GM19328 (cell line): Measurements from ENCODE around the gene ERFE.
"Not testable (repeated sequence)": the region's sequence is repeated elsewhere in the genome, so short reads cannot be mapped to it uniquely, and the experiment has no call there.

Source experiments
- ATAC-seq: cut with Tn5 transposase; IDR thresholded peaks from one replicate; pipeline ENCODE4 v1.9.1; 2021; ENCODE audit warnings: mild to moderate bottlenecking, moderate library complexity; ENCODE audit not compliant: unreplicated experiment

ERFE gene

GRCh38 chr2:238158509-238159070 lies at the start of gene ERFE:
TSS of gene ERFE (plus strand) at chr2:238158970. CDS start at chr2:238159008, 38 bp downstream.
- ATAC-seq: no peak

- no peak for ATAC-seq
Observed at GRCh38 chr2:238113611-238114010, 45.2 kb upstream of the ERFE start.

DNA sequence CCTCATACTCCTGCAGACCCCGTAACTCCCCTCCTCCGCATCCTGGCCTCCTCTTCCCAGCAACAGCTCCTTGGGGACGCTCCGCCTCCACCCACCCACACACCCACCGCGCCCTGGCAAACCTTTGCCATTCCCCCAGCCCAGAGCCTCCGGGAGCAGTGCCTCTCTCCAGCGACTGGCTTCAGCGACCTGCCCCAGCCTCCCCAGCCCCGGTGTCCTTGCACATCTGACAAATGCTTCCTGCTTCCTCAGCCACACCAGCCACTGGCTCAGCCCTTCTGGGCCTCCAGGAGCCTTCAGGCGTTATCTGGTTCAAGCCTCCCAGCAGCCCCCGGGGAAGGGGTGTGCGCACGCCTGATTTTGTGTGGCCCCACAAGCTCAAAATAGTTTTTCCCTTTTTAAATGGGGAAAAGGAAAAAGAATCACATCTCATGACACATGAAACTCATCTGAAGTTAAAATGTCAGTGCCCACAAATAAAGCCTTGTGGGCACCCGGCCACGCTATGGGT lies 44.4 kb upstream of the ERFE start:
- ATAC-seq: no peak

DNA sequence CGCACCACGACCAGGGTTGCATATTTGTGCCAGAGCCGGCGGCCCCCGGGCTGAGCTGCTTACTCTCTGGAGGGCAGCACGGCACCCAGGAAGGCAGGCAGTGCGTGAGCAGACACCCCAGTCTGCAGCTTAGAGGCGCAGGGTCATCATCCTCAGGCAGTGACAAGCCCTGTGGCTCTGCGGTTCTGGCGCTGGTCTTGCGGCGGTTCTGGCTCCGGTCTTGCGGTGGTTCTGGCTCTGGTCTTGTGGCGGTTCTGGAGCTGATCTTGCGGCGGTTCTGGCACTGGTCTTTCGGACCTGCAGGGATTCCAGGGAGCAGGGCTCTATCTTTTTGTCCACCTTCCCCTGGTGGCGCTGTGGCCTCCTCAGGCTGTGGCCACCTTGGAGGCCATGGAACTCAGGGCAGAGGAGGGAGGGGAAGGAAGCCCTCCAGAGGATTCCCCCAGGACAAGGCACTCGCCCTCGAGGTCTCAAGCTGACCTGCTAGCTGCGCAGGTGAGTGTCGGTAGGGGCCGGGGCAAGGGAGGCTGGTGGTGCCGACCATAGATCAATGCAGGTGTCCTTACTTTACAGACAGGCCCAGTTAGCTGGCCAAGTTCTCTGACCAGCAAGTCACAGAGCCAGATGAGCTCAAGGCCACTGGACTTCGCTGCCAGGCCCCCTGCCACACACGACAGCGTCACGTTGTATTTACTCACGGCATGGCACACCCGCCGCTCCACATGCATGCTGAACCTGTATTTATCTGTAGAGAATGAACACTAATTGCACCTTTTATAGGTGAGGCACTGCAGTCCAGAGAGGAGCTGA lies 43.7 kb upstream of the ERFE start:
- no peak for ATAC-seq

DNA sequence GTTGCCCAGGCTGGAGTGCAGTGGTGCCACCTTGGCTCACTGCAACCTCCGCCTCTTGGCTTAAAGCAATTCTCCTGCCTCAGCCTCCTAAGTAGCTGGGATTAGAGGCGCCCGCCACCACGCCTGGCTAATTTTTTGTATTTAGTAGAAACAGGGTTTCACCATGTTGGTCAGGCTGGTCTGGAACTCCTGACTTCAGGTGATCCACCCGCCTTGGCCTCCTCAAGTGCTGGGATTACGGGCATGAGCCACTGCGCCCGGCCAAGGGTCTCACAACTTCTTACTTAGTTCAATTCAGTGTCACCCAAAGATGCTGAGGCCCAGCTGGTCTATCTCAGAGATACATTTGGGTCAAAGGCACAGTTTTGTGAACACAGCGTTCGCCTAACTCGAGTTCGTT lies 43.1 kb upstream of the ERFE start:
- not testable (repeated sequence) for ATAC-seq

- no peak for ATAC-seq
Observed at GRCh38 chr2:238116298-238117198, 42.2 kb upstream of the ERFE start.

DNA sequence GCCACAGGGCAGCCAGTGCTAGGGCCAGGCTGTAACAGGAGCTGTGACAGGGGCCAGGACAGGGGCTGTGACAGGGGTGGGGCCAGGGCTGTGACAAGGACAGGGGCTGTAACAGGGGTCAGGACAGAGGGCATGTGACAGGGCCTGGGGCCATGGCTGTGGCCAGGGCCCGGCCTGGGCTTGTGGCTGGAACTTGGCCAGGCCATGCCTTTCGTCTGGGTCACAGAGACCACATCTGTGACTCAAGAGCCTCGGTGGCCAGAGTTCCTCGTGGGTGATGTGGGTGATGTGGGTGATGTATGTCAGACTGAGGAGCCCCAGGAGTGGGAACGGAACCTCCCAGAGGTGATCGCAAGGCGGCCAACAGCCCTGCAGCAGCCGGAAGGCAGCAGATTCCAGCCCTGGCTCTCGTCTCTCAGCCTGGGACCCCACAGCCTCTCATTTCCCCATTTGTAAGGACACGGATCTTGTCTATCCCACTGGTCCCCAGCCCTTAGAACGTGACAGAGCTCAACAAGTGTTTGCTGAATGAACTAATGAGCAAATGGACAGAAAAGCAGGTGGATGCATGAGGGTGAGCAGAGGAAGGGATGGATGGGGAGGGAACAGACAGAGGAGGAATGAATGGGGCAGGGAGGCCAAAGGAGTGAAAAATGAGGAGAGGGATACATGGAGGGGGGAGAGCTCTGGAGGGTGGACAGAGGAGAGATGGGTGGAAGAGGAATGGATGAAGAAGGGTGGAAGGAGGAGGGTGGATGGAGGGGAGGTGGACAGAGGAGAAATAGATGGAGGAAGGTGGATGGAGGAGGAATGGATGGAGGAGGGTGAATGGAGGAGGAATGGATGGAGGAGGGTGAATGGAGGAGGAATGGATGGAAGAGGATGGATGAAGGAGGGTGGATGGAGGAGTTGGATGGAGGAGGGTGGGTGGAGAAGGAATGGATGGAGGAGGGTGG lies 41.3 kb upstream of the ERFE start:
- ATAC-seq: no peak

DNA sequence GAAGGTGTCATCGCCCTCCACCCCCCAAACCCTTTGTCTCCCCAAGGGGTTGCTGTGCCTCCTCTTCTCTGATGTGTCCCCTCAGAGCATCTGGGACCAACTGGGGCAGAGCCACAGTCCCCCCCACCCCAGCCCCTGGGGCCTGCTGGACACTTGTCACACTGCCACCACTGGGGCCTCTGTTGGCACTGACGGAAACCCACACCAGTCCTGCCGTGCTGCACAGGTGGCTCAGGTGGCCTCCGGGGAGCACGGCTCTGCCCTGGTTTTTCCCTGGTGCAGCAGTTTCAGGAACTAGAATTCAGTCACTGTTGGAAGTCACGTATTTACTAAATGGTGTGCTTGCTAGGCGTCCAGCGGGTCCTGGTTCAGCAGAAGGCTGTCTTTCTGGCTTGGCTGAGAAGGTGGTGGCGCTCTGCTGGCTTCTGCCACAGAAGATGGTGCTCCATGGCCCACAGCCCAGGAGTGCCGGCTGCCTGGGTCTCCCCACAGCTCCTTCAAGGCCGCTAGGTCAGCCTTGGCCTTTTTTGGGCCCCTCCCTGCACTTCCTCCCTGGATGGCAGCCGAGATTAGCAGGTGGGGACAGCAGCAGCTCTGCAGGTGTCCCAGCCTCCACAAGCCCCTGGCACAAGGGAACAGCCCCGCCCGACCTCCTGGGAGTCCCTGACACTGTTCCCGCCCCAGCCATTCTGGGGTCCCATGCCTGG lies 38.9 kb upstream of the ERFE start:
- ATAC-seq: no peak

- ATAC-seq: no peak
Observed at GRCh38 chr2:238120463-238121298, 38.1 kb upstream of the ERFE start.

DNA sequence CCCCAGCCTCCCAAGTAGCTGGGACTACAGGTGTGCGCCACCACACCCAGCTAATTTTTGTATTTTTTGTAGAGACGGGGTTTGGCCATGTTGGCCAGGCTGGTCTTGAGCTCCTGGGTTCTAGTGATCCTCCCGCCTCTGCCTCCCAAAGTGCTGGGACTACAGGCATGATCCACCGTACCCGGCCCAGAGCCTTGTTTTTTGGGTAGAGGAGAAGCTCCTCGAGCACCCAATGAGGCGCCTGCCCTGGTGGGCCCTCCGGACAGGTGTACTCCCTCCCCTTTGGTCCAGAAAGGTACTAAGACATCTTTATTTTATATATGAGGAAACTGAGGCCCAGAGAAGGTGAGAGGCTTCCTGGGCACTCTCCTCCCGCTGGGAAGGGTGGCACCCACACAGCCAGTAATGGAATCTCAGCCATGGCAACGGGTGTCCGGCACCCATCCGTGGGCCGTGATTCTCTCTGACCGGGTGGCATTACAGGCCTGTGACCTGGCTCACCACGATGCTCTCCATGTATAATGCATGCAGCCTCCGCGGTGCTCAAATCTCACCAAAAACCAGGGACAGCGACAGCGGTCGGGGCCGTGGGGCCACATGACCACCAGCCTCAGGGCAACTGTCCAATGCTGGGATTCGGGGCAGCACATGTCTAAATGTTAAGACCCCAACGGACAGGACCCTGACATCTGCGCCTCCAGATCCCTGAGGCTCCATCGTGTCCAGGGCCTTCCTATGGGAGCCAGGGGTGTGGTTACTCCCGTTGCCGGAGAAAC lies 37.1 kb upstream of the ERFE start:
- no peak for ATAC-seq

- ATAC-seq: no peak
Observed at GRCh38 chr2:238122287-238123217, 36.2 kb upstream of the ERFE start.

DNA sequence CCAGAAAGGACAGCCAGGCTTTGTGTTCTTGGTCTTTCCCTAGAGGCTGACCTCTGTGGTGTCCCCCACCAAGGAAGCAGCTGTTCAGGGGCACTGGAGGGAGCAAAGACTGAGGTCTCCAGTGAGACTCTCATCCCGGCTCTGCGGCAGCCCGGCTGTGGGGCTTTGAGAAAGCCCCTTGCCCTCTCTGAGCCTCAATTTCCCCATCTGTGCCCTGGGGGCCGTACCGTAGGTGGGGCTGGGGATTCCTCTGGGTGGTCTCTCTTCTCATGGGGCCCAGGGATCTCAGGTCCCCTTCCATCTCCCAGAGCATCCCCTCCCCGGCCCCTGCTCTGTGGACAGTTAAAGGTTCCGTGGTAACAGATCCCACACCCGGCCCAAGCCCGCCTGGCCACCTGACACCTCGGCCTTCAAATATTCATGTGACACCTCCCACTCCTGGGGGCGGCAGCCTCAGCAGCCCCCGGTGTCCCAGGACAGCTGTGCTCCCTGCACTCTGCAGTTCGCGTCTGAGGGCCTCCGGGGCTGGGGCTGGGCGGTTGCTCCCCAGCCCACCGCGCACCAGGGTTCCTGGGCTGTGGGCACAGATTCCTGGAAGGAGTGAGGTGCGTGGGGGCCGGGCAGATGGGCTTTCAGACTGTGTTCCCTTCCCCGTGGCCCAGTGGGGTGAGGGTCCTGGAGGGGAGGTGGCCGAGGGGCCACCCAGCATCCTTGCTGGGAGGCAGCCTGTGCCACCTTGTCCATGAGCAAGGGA lies 35.4 kb upstream of the ERFE start:
- ATAC-seq: no peak

GRCh38 chr2:238123991-238124470 lies 34.7 kb upstream of the ERFE start:
- ATAC-seq: no peak

DNA sequence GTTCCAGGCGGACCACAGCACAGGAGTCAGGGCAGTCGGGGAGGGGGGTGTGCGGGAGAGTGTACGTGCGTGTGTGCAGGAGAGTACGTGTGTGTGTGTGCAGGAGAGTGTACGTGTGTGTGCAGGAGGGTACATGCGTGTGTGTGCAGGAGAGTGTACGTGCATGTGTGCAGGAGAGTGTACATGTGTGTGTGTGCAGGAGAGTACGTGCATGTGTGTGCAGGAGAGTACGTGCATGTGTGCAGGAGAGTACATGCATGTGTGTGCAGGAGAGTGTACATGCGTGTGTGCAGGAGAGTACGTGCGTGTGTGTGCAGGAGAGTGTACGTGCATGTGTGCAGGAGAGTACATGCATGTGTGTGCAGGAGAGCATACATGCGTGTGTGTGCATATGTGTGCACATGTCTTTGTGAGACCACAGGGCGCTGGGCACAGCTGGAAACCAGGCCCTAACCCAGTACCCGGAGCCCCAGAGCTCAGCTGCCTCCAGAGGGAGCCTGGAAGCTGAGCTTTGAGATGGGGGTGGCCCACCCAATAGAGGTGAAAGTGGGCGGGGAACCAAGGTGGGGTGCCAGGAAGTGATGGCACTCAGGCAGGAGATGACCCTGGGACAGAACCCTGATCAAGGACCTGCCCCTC lies 34.2 kb upstream of the ERFE start:
- no peak for ATAC-seq

DNA sequence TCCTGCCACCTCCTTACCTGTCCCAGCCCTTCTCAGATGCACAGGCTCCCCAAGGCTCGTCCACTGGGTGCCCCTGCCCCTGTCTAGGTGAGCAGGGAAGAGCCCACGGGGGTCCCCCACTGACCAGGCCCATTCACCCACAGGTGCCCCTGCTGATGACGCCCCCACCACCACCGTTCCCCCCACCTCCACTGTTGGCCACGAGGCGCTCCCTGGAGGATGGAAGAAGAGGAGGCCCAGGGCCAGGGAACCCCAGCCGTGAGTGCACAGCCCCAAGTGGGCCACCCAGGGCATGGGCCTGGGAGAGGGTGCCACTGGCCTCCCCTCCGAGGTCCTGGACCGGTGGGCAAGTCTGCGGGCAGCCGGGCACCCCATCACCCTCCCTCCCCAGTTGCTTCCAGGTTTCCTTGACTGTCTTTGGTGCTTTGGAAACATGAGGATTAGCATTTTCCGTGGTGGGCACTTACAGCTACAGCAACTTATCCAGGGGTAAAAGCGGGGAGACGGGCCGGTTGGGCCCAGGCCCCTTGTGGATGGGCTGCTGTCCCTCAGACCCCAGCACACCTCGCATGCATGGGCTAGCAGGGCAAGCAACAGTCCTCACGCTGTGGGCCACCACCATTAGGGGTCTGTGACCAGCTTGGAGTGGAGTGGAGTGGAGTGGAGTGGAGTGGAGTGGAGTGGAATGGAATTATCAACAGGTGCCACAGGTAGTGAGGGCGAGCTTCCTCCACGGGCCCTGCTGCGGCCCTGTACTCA lies 33.5 kb upstream of the ERFE start:
- no peak for ATAC-seq
